Sigmoid colon (tissue), 7 donors: ENCODE measurements around the gene BBOF1. TPM values are rescaled to one million over a fixed set of nuclear protein-coding genes. Genes with fewer than 3 reads are reported as not detected.

Experiments
- DNase-seq: peaks from one replicate; pipeline ENCODE4 v3.0.0-alpha.2; 2019
- H3K27ac ChIP-seq, 4 donors: fragments of 200-600 bp; sonication (generic); one replicate each; pipeline ENCODE4 v1.5.1; 2016 to 2019; ENCODE audit warnings: mild to moderate bottlenecking in 1 of 4
- H3K27me3 ChIP-seq, 3 donors: fragments of 200-600 bp; sonication (generic); one replicate each; pipeline ENCODE4 v1.5.1; 2019; ENCODE audit warnings: mild to moderate bottlenecking in 1 of 3
- H3K36me3 ChIP-seq, 4 donors: fragments of 200-600 bp; sonication (generic); one replicate each; pipeline ENCODE4 v1.5.1; 2016 to 2019
- H3K4me1 ChIP-seq, 4 donors: fragments of 200-600 bp; sonication (generic); one replicate each; pipeline ENCODE4 v1.5.1; 2017 to 2019
- H3K4me3 ChIP-seq, 4 donors: fragments of 200-600 bp; sonication (generic); one replicate each; pipeline ENCODE4 v1.5.1; 2017 to 2019; ENCODE audit warnings: mild to moderate bottlenecking in 2 of 4, moderate library complexity in 1 of 4
- H3K9me3 ChIP-seq, 4 donors: fragments of 200-600 bp in 3 of 4; sonication (generic) in 3 of 4; one replicate each; pipeline versions ENCODE4 v1.5.1 to v1.6.1; 2013 to 2019
- CTCF ChIP-seq, 4 experiments: fragments of 450-650 bp in 3 of 4; fragments of 200-600 bp in 1 of 4; IDR thresholded peaks; one replicate each; pipeline ENCODE4 v1.5.1; 2016 to 2019; ENCODE audit warnings: antibody characterized with exemption in 4 of 4, mild to moderate bottlenecking in 3 of 4, moderate library complexity in 2 of 4
- EP300 ChIP-seq, 4 donors: sonication (generic); formaldehyde crosslinking; IDR thresholded peaks; one replicate each; pipeline ENCODE4 v1.6.1; 2017; ENCODE audit warnings: antibody characterized with exemption in 4 of 4
- POLR2A ChIP-seq, 2 donors: fragments of 450-650 bp; IDR thresholded peaks; one replicate each; pipeline ENCODE4 v1.6.1; 2016; ENCODE audit warnings: antibody characterized with exemption in 2 of 2, mild to moderate bottlenecking in 2 of 2, moderate library complexity in 2 of 2
- POLR2AphosphoS5 ChIP-seq, 4 donors: sonication (generic); formaldehyde crosslinking; IDR thresholded peaks; one replicate each; pipeline ENCODE4 v1.6.1; 2017; ENCODE audit warnings: antibody characterized with exemption in 4 of 4
- WGBS, 2 donors: extraction: QIAGEN DNeasy Blood & Tissue Kit; methylation state at CpG; one replicate each; pipeline ENCODE4 v1.1.7; 2013; 5-methylcytosine and 5-hydroxymethylcytosine counted together
- intact Hi-C: fragments of 100-400 bp; cut with DNase I; formaldehyde crosslinking; loops from one replicate; pipeline ENCODE4 v1.15.1; 2023
- polyA plus RNA-seq, 3 donors: library from polyadenylated mRNA; stranded (reverse); fragments of 200-250 nt; gene quantifications; one replicate each; pipeline ENCODE4 v1.2.3, GENCODE V29; 2013
- total RNA-seq, 4 donors: library from RNA; depleted of rRNA; stranded (reverse); fragments of >200 nt; gene quantifications; one replicate each; pipeline ENCODE4 v1.1.0, GENCODE V29; 2016
- donor health status: healthy with polysubstance abuse.
- donor health status: Bipolar disorder and iron deficiency.
- donor health status: healthy.

The BBOF1 gene
- total RNA-seq (10 to 100 TPM in 2 of 4 donors, 1 to 10 TPM in 2; 8.9 to 13.6 (median 11.6) TPM), polyA plus RNA-seq (1 to 10 TPM; 2.5 to 7.2 (median 6.6) TPM)

- no peaks in the 10 kb centered on the region for H3K36me3 ChIP-seq
- H3K4me1 ChIP-seq, result peaks cover 0 to 19% (median 15%) of the 10 kb centered on the region in 4 donors
- H3K27ac ChIP-seq, result peak within 1 kb of the TSS; percentile 96 to 98 (median 98)
- no peak for TF ChIP-seq EP300 (IDR thresholded peaks at IDR 0.05)
- TF ChIP-seq POLR2A (IDR thresholded peaks at IDR 0.05), result peak; percentile 57 to 64
- no peak for TF ChIP-seq CTCF (IDR thresholded peaks at IDR 0.05)
- peak; percentile 81 to 94 (median 92) for TF ChIP-seq POLR2AphosphoS5 (IDR thresholded peaks at IDR 0.05)
- H3K4me3 ChIP-seq, result peak within 1 kb of the TSS; percentile 83 to 98 (median 91)
- H3K27me3 ChIP-seq, result no peaks in the 10 kb centered on the region
- DNase-seq, result peak; percentile 92
- H3K9me3 ChIP-seq, result no peaks in the 10 kb centered on the region
- 0% methylated on average over 93 of the region's 93 CpGs for WGBS, 2 donors
- intact Hi-C loops, result loop anchor here (1.0 to 10.0 kb wide), 2 partner anchors 68 to 134 kb away; partner anchors contain the start of genes COQ6, FAM161B and ZNF410
Observed at GRCh38 chr14:74018586-74019407, at the start of gene BBOF1, which contains the start of gene ENTPD5. Gene BBOF1, plus strand, starts transcription at chr14:74019349. Its CDS starts 130 bp downstream, at chr14:74019479. Gene ENTPD5, minus strand, starts transcription at chr14:74019288. Its CDS starts 31,186 bp downstream, at chr14:73988102.

GRCh38 chr14:73973497-73973896, 45.7 kb upstream of the BBOF1 start:
- no peak overlapping the region for H3K4me3 ChIP-seq
- no peaks in the 10 kb centered on the region for H3K4me1 ChIP-seq
- WGBS, 2 donors, result 67 to 78% methylated on average over 2 of the region's 2 CpGs
- no peaks in the 10 kb centered on the region for H3K27me3 ChIP-seq
- no peak for TF ChIP-seq EP300 (IDR thresholded peaks at IDR 0.05)
- TF ChIP-seq CTCF (IDR thresholded peaks at IDR 0.05), result no peak
- TF ChIP-seq POLR2AphosphoS5 (IDR thresholded peaks at IDR 0.05), result no peak
- no peak for TF ChIP-seq POLR2A (IDR thresholded peaks at IDR 0.05)
- DNase-seq, result no peak
- H3K9me3 ChIP-seq, result no peaks in the 10 kb centered on the region
- H3K27ac ChIP-seq, result no peak overlapping the region
- intact Hi-C loops, result no loop called here
- H3K36me3 ChIP-seq, result peaks cover 0 to 65% (median 2%) of the 10 kb centered on the region in 4 donors

GRCh38 chr14:73976125-73976524, 43.0 kb upstream of the BBOF1 start:
- 67 to 92% methylated on average over 6 of the region's 6 CpGs for WGBS, 2 donors

GRCh38 chr14:73977896-73978295, 41.3 kb upstream of the BBOF1 start:
- no peak overlapping the region for H3K4me3 ChIP-seq
- WGBS, 2 donors, result 18 to 42% methylated on average over 4 of the region's 4 CpGs
- DNase-seq, result no peak
- no peak overlapping the region for H3K27ac ChIP-seq
- intact Hi-C loops, result no loop called here
- H3K9me3 ChIP-seq, result no peaks in the 10 kb centered on the region
- H3K27me3 ChIP-seq, result no peaks in the 10 kb centered on the region
- TF ChIP-seq EP300 (IDR thresholded peaks at IDR 0.05) (no peak), POLR2A (IDR thresholded peaks at IDR 0.05) (no peak), POLR2AphosphoS5 (IDR thresholded peaks at IDR 0.05) (no peak), CTCF (IDR thresholded peaks at IDR 0.05) (no peak)
- peaks cover 0 to 36% (median 0%) of the 10 kb centered on the region in 4 donors for H3K36me3 ChIP-seq
- H3K4me1 ChIP-seq, result no peaks in the 10 kb centered on the region

More at GRCh38 chr14:73976125-73976524, 43.0 kb upstream of the BBOF1 start:
- intact Hi-C loops, result no loop called here
- H3K36me3 ChIP-seq, result peaks cover 0 to 47% (median 0%) of the 10 kb centered on the region in 4 donors
- no peaks in the 10 kb centered on the region for H3K4me1 ChIP-seq
- no peak overlapping the region for H3K4me3 ChIP-seq
- DNase-seq, result no peak
- no peak overlapping the region for H3K27ac ChIP-seq
- H3K27me3 ChIP-seq, result no peaks in the 10 kb centered on the region
- TF ChIP-seq EP300 (IDR thresholded peaks at IDR 0.05) (no peak), POLR2A (IDR thresholded peaks at IDR 0.05) (no peak), POLR2AphosphoS5 (IDR thresholded peaks at IDR 0.05) (no peak), CTCF (IDR thresholded peaks at IDR 0.05) (no peak)
- H3K9me3 ChIP-seq, result no peaks in the 10 kb centered on the region
